Measurements from ENCODE around the gene PLPPR2.
A peak's percentile ranks its signal among the peaks of the same experiment; 100 is the strongest.
"Not testable (repeated sequence)": the region's sequence is repeated elsewhere in the genome, so short reads cannot be mapped to it uniquely, and the experiment has no call there.

The PLPPR2 gene

GRCh38 chr19:11335449-11336146, 19.6 kb upstream of the PLPPR2 start:
- no peak for TF ChIP-seq CTCF (IDR thresholded peaks at IDR 0.05; ENCODE audit: insufficient read depth, low read depth, low read length, missing control alignments)
- H3K4me3 ChIP-seq (ENCODE audit: low read depth, low read length): no peak overlapping the region
- no peak for DNase-seq (ENCODE audit: low read depth)

GRCh38 chr19:11337080-11337479, 18.2 kb upstream of the PLPPR2 start:
- DNase-seq (ENCODE audit: low read depth): no peak
- H3K4me3 ChIP-seq (ENCODE audit: low read depth, low read length): no peak overlapping the region
- no peak for TF ChIP-seq CTCF (IDR thresholded peaks at IDR 0.05; ENCODE audit: insufficient read depth, low read depth, low read length, missing control alignments)

- H3K4me3 ChIP-seq (ENCODE audit: low read depth, low read length): no peak overlapping the region
- TF ChIP-seq CTCF (IDR thresholded peaks at IDR 0.05; ENCODE audit: insufficient read depth, low read depth, low read length, missing control alignments): no peak
- DNase-seq (ENCODE audit: low read depth): no peak
Observed at GRCh38 chr19:11338121-11338520, 17.1 kb upstream of the PLPPR2 start.

GRCh38 chr19:11338569-11339253, 16.5 kb upstream of the PLPPR2 start:
- TF ChIP-seq CTCF (IDR thresholded peaks at IDR 0.05; ENCODE audit: insufficient read depth, low read depth, low read length, missing control alignments): no peak
- no peak for DNase-seq (ENCODE audit: low read depth)
- H3K4me3 ChIP-seq (ENCODE audit: low read depth, low read length): peak overlapping the region; percentile 85

- DNase-seq (ENCODE audit: low read depth): peak; percentile 91
- no peak for TF ChIP-seq CTCF (IDR thresholded peaks at IDR 0.05; ENCODE audit: insufficient read depth, low read depth, low read length, missing control alignments)
- peak within 1 kb of the TSS; percentile 85 for H3K4me3 ChIP-seq (ENCODE audit: low read depth, low read length)
Observed at GRCh38 chr19:11339254-11340098, 15.8 kb upstream of the PLPPR2 start, which contains the start of gene RAB3D. TSS of gene RAB3D (minus strand) at chr19:11339657. CDS start at chr19:11337399, 2,258 bp downstream.

GRCh38 chr19:11340099-11340467, 15.1 kb upstream of the PLPPR2 start:
- DNase-seq (ENCODE audit: low read depth): not testable (repeated sequence)
- peak overlapping the region; percentile 85 for H3K4me3 ChIP-seq (ENCODE audit: low read depth, low read length)

- no peak for TF ChIP-seq CTCF (IDR thresholded peaks at IDR 0.05; ENCODE audit: insufficient read depth, low read depth, low read length, missing control alignments)
- H3K4me3 ChIP-seq (ENCODE audit: low read depth, low read length): no peak overlapping the region
- no peak for DNase-seq (ENCODE audit: low read depth)
Observed at GRCh38 chr19:11342429-11342828, 12.8 kb upstream of the PLPPR2 start.
